H1 (cell line): ENCODE measurements around the gene ALDH4A1. TPM values are rescaled to one million over a fixed set of nuclear protein-coding genes. Genes with fewer than 3 reads are reported as not detected.

ENCODE experiments used
- CBX5 ChIP-seq: fragments of 300-800, 300-1000 bp; sonication (generic); IDR thresholded peaks from 2 replicates; pipeline ENCODE4 v1.7.1; 2016; ENCODE audit warnings: antibody characterized with exemption, low read length, low read depth
- E2F6 ChIP-seq: IDR thresholded peaks from 2 replicates; pipeline ENCODE4 v1.6.1; 2012; ENCODE audit warnings: inconsistent platforms
- polyA plus RNA-seq, 7 experiments: library from polyadenylated mRNA; depleted of rRNA in 3 of 7; stranded (reverse) in 5 of 7; unstranded in 2 of 7; fragments of >200 nt in 5 of 7; fragments of 200-250 nt in 2 of 7; gene quantifications; 1 replicate in 5 of 7; 2 replicates in 1 of 7; 4 replicates in 1 of 7; pipeline versions ENCODE4 v1.2.1 to v1.2.3, GENCODE V29; 2011 to 2013; ENCODE audit warnings: missing spikeins in 2 of 7, mixed read lengths in 2 of 7
- total RNA-seq: library from RNA; stranded (reverse); fragmentation: NEBNext Ultra II Directional; extraction: Animal tissue kit (Norgen Biotek cat#: 25700); gene quantifications from 2 replicates; pipeline ENCODE4 v1.2.1, GENCODE V29; 2021
- TF ChIP-seq, protein P1 (sequence below): IDR thresholded peaks from 2 replicates; pipeline ENCODE4 v1.6.1; 2011; ENCODE audit warnings: low read length, improper control_type of control experiment

ALDH4A1 gene
- total and polyA plus RNA-seq, 2 of the 8 experiments (the other 6 are each of a cell fraction or from before 2014, with no cell fraction given) = 30.3 to 35.9 TPM

GRCh38 chr1:18902523-18903290 is at the start of gene ALDH4A1 (continued):
- TF ChIP-seq CBX5 (no peak), E2F6 (peak; percentile 89)
- TF ChIP-seq, protein P1, sequence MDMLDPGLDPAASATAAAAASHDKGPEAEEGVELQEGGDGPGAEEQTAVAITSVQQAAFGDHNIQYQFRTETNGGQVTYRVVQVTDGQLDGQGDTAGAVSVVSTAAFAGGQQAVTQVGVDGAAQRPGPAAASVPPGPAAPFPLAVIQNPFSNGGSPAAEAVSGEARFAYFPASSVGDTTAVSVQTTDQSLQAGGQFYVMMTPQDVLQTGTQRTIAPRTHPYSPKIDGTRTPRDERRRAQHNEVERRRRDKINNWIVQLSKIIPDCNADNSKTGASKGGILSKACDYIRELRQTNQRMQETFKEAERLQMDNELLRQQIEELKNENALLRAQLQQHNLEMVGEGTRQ = peak; percentile 94
